SU-DHL-6 (cell line): Measurements from ENCODE around the gene TP53I13.

ENCODE experiments used
- H2AFZ ChIP-seq: fragments of 200-600 bp; sonication (generic); 2 replicates; pipeline ENCODE4 v1.6.1; 2014; ENCODE audit warnings: low read depth, mild to moderate bottlenecking, moderate library complexity, mixed read lengths, antibody characterized with exemption, low read length; ENCODE audit not compliant: severe bottlenecking
- H3F3A ChIP-seq: fragments of 200-600 bp; shearing (Covaris generic); 2 replicates; pipeline ENCODE4 v1.6.0; 2016; ENCODE audit warnings: antibody characterized with exemption, mild to moderate bottlenecking; ENCODE audit not compliant: insufficient read depth
- H3K27ac ChIP-seq: fragments of 200-600 bp; sonication (generic); 2 replicates; pipeline ENCODE4 v1.5.1; 2016; ENCODE audit warnings: low read depth, mild to moderate bottlenecking, low read length, moderate library complexity, mixed read lengths
- H3K27me3 ChIP-seq: fragments of 200-600 bp; sonication (generic), shearing (Covaris generic); 2 replicates; pipeline ENCODE4 v1.6.0; 2014; ENCODE audit warnings: mild to moderate bottlenecking, low read length
- H3K36me3 ChIP-seq: fragments of 200-600 bp; sonication (generic); 2 replicates; pipeline ENCODE4 v1.6.1; 2014; ENCODE audit warnings: mild to moderate bottlenecking, low read length, mixed read lengths
- H3K4me2 ChIP-seq: fragments of 300-600, 200-600 bp; shearing (Covaris generic), sonication (generic); 2 replicates; pipeline ENCODE4 v1.6.0; 2014; ENCODE audit warnings: low read length, low read depth, mild to moderate bottlenecking; ENCODE audit not compliant: poor library complexity, severe bottlenecking
- H3K4me3 ChIP-seq: fragments of 200-600 bp; sonication (generic); 2 replicates; pipeline ENCODE4 v1.5.1; 2014; ENCODE audit warnings: antibody characterized with exemption, low read length, mild to moderate bottlenecking, mixed read lengths; ENCODE audit not compliant: insufficient read depth, poor library complexity, severe bottlenecking
- H3K79me2 ChIP-seq: fragments of 200-600 bp; sonication (generic); 2 replicates; pipeline ENCODE4 v1.6.1; 2014; ENCODE audit warnings: mild to moderate bottlenecking, low read length, moderate library complexity; ENCODE audit not compliant: insufficient read depth
- H3K9ac ChIP-seq: fragments of 200-600 bp; sonication (generic); 2 replicates; pipeline ENCODE4 v1.7.0; 2014; ENCODE audit warnings: mild to moderate bottlenecking, low read length
- H3K9me2 ChIP-seq: fragments of 200-600 bp; sonication (generic); replicated peaks from 2 replicates; pipeline ENCODE4 v1.6.1; 2014; ENCODE audit warnings: low read length; ENCODE audit not compliant: insufficient read depth
- H3K9me3 ChIP-seq: fragments of 200-600 bp; sonication (generic); 2 replicates; pipeline ENCODE4 v1.6.1; 2014; ENCODE audit warnings: low read length, mixed read lengths; ENCODE audit not compliant: insufficient read depth
- H4K20me1 ChIP-seq: fragments of 200-600 bp; sonication (generic); 2 replicates; pipeline ENCODE4 v1.6.1; 2014; ENCODE audit warnings: low read depth, mild to moderate bottlenecking, antibody characterized with exemption, low read length, moderate library complexity, mixed read lengths
- CTCF ChIP-seq: fragments of 200-600 bp; sonication (generic); IDR thresholded peaks from one replicate; pipeline ENCODE4 v1.5.1; 2017; ENCODE audit warnings: antibody characterized with exemption, mild to moderate bottlenecking, low read length, moderate library complexity; ENCODE audit not compliant: insufficient read depth, poor library complexity, severe bottlenecking
- EZH2phosphoT487 ChIP-seq: fragments of 200-600 bp; sonication (generic), shearing (Covaris generic); conservative IDR thresholded peaks from 2 replicates; pipeline ENCODE4 v1.6.1; 2018; ENCODE audit warnings: mild to moderate bottlenecking, antibody characterized with exemption, low read length, moderate library complexity, mixed read lengths

Gene TP53I13

GRCh38 chr17:29572691-29573557 lies 4.4 kb downstream of the TP53I13 start:
- no peaks in the 10 kb centered on the region for H3K9me3 ChIP-seq
- peak; percentile 63 for TF ChIP-seq CTCF
- no peak for TF ChIP-seq EZH2phosphoT487
- no peak overlapping the region for H2AFZ ChIP-seq
- no peak overlapping the region for H3K27ac ChIP-seq
- no peak overlapping the region for H3K4me3 ChIP-seq
- H3F3A ChIP-seq: no peaks in the 10 kb centered on the region
- H3K9me2 ChIP-seq: no peaks in the 10 kb centered on the region
- no peaks in the 10 kb centered on the region for H3K27me3 ChIP-seq
- no peaks in the 10 kb centered on the region for H3K79me2 ChIP-seq
- H3K4me2 ChIP-seq: peak overlapping the region; percentile 45
- no peaks in the 10 kb centered on the region for H4K20me1 ChIP-seq
- H3K36me3 ChIP-seq: no peaks in the 10 kb centered on the region
- peak overlapping the region; percentile 29; the same call in 1 of the 2 replicates for H3K9ac ChIP-seq

GRCh38 chr17:29573558-29573869 lies 5.0 kb downstream of the TP53I13 start:
- TF ChIP-seq CTCF: no peak
- no peak for TF ChIP-seq EZH2phosphoT487
- Histone ChIP-seq H2AFZ (no peak overlapping the region), H3K79me2 (no peaks in the 10 kb centered on the region), H3K9me3 (no peaks in the 10 kb centered on the region), H3K36me3 (no peaks in the 10 kb centered on the region), H3K27ac (no peak overlapping the region), H3K4me2 (no peak overlapping the region), H4K20me1 (no peaks in the 10 kb centered on the region), H3K9me2 (no peaks in the 10 kb centered on the region), H3K27me3 (no peaks in the 10 kb centered on the region), H3K4me3 (no peak overlapping the region), H3K9ac (no peak overlapping the region), H3F3A (no peaks in the 10 kb centered on the region)

GRCh38 chr17:29573871-29574731 lies 5.6 kb downstream of the TP53I13 start:
- H3K9me2 ChIP-seq: no peaks in the 10 kb centered on the region
- no peaks in the 10 kb centered on the region for H3K36me3 ChIP-seq
- H3K9me3 ChIP-seq: no peaks in the 10 kb centered on the region
- no peak overlapping the region for H3K9ac ChIP-seq
- H3F3A ChIP-seq: no peaks in the 10 kb centered on the region
- H3K4me3 ChIP-seq: no peak overlapping the region
- H2AFZ ChIP-seq: no peak overlapping the region
- H3K79me2 ChIP-seq: no peaks in the 10 kb centered on the region
- TF ChIP-seq EZH2phosphoT487: no peak
- TF ChIP-seq CTCF: no peak
- no peaks in the 10 kb centered on the region for H4K20me1 ChIP-seq
- no peak overlapping the region for H3K27ac ChIP-seq
- H3K4me2 ChIP-seq: no peak overlapping the region
- H3K27me3 ChIP-seq: no peaks in the 10 kb centered on the region
